ENCODE results near the gene AARS1.
"Not testable (repeated sequence)": the region's sequence is repeated elsewhere in the genome, so short reads cannot be mapped to it uniquely, and the experiment has no call there.

AARS1 gene

DNA sequence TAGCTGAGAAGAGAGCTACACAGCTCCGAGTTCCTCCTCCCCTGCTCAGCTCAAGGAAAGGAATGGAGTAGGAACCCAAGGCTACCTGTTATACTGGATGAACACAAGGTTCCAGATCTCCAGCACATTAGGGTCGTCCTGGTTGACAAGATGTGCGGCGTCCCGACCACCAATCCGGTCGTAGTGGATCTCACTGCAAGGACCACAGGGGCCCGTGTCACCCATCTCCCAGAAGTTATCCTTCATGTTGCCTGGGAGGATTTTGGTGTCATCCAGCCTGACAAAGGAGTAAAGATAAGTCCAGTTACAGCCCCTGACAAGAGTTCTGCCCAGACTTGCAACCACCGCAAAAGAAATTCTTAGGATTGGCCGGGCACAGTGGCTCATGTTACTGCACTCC, 17.6 kb downstream of the AARS1 start:
- DNase-seq (ENCODE audit: low read depth in 2 of 2), result no peak

- no peak for DNase-seq (ENCODE audit: low read depth in 2 of 2)
These were observed 19.1 kb downstream of the AARS1 start for GRCh38 chr16:70270176-70270575.

DNA sequence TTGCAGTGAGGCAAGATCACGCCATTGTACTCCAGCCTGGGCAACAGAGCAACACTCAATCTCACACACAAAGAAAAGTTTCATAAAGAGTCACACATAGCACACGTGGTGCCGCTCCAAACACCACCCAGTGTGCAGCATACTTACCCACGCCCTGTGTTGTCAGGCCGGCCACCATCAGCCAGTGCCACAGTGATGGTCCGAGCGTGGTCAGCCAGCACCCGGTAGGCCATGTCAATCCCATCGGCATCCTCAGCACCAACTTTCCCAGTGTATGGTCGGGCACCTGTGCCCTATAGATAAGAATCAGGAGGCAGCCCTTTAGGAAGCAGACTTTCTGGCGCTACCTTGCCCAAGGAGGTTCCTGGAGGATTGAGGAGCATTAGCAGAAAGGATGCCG, 19.8 kb downstream of the AARS1 start:
- no peak for DNase-seq (ENCODE audit: low read depth in 2 of 2)

- DNase-seq (ENCODE audit: low read depth in 2 of 2), result not testable (repeated sequence)
These were observed 21.4 kb downstream of the AARS1 start for GRCh38 chr16:70267922-70268321.

- DNase-seq (ENCODE audit: low read depth in 2 of 2), result no peak
These were observed 21.8 kb downstream of the AARS1 start for GRCh38 chr16:70267516-70267915.

DNA sequence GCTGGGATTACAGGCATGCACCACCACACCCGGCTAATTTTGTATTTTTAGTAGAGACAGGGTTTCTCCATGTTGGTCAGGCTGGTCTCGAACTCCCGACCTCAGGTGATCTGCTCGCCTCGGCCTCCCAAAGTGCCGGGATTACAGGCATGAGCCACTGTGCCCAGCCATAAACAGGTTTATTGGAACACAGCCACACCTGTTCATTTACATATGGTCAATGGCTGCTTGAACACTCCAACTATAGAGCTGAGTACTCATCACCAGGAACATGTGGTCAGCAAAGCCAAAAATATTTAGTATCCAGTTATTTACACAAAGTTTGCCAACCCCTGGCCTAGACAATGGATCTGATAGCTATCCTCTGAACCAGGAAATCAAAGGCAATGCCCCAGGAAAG, 29.4 kb downstream of the AARS1 start:
- not testable (repeated sequence) for DNase-seq (ENCODE audit: low read depth in 2 of 2)

DNA sequence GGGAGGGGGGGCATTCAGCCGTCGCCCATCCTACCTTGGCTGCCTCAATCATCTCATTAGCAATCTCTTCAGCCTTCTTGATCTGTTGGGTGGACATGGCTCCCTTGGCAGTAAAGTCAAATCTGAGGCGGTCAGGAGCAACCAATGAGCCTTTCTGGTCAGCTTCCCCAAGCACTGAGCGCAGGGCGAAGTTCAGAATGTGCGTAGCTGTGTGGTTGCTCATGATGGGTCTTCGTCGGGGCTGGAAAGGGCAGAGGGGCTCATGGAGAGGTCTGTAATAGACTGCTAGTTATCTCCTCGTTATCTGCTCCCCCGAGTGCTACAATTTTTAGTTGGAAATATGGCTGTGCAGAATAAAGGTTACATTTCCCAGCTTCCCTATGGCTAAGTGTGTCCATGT, 30.4 kb downstream of the AARS1 start:
- DNase-seq (ENCODE audit: low read depth in 2 of 2), result no peak

DNA sequence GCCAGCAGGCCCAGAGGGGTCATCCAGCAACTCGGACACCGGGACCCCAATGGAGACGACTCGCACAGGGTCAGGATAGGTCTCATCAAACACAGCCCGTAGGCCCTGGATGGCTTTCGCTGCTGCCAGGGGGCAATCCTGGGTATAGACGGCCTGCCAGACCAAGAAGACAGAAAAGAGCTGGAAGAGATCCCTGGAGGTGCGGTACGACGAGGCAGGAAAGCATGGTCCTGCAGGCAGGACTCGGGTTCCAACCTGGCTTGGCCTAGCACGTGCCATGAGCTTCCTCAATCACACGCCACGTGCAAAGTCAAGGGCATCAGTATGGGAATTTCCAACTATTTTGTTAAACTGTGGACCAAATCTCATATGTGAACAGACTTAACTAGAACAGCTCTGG, 31.2 kb downstream of the AARS1 start:
- DNase-seq (ENCODE audit: low read depth in 2 of 2), result no peak

DNA sequence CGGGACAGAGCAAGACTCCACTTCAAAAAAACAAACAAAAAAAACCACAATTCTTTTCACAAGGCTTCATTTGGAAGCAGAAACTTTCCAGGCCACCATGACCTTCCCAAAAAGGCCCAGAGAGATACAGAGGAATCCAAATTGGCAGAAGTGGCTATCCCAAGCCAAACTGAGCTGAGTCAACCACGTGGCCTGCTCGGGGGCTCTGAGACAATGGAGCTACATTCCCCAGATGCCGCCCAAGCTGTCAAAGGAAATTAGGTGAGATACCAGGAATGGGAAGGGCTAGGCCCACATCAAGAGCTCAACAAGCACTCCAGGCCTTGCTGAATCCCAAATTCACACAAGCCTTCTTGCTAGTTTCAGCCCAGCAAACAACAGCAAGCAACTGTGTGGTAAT, 31.9 kb downstream of the AARS1 start:
- no peak for DNase-seq (ENCODE audit: low read depth in 2 of 2)

- no peak for DNase-seq (ENCODE audit: low read depth in 2 of 2)
These were observed 33.7 kb downstream of the AARS1 start for GRCh38 chr16:70255574-70255973.

GRCh38 chr16:70254965-70255286, 34.4 kb downstream of the AARS1 start:
- no peak for DNase-seq (ENCODE audit: low read depth in 2 of 2)

DNA sequence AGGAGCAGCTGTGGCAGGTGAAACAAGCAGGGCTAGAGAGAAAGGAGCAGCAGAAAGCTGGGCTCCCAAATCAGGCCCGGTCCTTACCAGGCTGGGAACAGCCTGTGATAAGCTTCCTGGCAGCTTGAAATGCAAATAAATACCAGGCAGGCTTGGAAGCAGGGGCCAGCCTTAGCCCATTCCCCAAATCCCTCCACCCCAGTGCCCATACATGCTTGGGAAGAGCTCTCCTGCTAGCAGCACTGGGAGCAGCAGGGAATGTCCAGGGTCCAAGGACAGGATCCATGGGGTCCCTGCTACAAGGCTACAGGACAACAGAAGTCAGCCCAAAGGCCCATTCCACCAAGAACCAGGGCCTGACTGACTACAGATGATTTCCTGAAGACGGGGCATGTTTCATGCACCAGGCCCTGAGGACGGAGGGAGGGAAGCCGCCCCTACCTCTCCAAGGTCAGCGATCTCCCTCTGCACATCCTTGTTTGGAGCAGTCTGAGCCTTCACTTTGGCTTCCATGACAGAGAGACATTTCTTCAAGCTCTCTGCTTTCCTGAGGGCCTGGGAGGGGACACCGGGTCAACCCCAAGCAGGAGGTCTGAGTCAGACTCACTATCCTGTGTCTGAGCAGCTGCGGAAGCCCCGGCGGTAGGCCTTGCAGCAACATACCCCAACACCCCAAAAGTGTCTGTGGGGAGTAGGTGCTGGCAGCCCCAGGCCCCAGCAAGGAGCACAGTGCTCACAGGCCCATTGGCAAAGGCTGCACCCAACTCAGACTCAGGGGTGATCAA, 34.9 kb downstream of the AARS1 start:
- no peak for DNase-seq (ENCODE audit: low read depth in 2 of 2)

DNA sequence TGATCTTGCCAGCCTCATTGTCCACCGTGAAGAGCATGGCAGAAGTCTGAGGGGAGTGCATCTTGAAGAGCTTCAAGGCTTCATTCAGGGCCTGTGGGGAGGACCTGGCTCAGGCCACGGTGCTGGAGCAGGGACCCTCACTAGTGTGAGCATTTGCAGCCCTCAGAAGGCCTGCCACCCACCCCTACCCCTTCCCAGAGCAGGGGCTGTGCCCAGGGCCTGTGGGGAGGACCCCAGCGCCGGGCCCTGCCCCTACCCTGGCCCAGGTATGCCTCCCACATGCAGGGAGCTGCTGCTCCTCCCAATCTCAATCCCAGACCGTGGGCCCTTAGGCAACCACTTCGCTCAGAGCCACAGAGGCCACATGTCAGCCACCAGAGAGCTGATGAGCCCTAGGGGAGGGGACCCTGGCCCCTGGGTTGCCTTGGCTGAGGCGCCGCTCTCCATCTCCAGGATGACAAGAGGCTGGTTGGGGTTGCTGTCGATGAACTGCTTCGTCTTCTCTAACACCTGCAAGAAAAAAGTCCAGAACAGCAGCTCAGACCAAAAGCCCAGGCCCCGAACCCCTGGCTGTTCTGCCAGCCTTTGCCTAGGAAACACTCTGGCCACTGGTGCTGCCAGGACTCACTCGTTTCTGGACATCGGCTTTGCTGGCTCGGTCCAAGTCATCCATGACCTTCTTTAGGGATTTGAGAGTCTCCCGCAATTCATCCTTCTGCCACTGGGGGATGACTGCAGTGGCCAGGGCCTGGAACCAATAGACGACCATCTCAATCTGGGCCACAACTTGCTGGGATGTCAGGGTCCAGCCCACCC, 35.8 kb downstream of the AARS1 start:
- no peak for DNase-seq (ENCODE audit: low read depth in 2 of 2)

DNA sequence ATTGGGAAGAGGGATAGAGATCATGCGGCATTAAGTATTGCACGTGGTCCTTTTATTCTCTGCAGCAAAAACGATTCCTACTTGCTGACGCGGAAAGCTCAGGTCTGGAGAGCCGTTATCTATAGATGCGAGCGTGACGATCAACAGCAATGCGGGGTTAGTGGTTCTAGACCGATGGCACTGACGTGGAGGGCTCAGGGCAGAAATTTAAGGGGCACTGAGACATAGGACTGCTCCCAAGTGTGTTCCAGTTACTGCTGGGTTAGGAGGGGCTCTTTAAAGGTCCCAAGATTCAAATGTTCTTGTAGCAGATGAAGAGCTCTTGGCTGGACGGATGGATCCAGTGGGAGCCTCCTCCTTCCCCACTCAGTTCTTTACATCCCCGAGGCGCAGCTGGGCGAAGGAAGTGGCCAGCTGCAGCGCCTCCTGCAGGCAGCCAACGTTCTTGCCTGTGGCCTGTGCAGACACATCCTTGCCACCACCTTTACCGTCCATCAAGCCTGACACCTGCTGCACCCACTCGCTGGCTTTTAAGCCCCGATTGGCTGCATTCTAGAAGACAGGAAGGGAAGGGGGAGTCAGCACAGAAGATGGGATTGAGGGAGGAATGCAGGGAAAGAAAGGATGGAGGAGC, 36.8 kb downstream of the AARS1 start:
- no peak for DNase-seq (ENCODE audit: low read depth in 2 of 2)

DNA sequence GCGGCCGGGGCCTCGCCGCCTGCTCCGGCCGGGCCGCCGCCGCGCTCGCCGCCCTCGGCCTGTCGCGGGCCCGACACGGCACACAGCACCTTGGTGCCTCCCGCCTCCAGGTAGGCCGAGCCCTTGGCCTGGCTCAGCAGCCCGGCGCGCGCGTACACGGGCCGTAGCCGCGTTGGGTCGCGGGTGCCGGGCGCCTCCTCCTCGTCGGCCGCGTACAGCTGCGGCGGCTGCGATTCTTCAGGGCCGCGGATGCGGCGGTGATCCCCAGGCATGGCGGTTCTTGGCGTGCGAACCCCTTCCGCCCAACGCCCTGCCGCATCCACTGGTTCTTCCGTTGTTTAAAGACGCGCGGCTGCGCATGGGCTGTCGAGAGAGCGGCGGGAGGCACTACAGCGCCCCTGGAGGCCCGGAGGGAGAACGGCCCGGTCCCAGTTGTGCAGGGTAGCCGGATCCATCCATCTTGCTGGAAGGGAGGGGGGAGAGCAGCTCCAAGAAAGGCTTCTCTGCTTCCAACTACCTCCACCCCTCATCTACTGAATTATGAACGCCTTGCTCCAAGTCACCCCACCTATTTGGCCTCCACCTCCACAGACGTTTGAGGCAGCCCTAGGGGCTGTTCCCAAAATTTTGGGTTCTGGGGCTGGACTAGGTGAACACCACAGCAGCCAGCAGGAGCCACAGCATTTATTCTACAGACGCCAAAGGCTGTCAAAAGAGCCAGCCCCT, 37.5 kb downstream of the AARS1 start, which contains the start of gene EXOSC6:
Gene EXOSC6, minus strand, starts transcription at position 312 of the 726 bp plus-strand sequence. Its CDS starts 40 bp downstream, at position 272.
- peak; percentile 85 to 86 for DNase-seq (ENCODE audit: low read depth in 2 of 2)

DNA sequence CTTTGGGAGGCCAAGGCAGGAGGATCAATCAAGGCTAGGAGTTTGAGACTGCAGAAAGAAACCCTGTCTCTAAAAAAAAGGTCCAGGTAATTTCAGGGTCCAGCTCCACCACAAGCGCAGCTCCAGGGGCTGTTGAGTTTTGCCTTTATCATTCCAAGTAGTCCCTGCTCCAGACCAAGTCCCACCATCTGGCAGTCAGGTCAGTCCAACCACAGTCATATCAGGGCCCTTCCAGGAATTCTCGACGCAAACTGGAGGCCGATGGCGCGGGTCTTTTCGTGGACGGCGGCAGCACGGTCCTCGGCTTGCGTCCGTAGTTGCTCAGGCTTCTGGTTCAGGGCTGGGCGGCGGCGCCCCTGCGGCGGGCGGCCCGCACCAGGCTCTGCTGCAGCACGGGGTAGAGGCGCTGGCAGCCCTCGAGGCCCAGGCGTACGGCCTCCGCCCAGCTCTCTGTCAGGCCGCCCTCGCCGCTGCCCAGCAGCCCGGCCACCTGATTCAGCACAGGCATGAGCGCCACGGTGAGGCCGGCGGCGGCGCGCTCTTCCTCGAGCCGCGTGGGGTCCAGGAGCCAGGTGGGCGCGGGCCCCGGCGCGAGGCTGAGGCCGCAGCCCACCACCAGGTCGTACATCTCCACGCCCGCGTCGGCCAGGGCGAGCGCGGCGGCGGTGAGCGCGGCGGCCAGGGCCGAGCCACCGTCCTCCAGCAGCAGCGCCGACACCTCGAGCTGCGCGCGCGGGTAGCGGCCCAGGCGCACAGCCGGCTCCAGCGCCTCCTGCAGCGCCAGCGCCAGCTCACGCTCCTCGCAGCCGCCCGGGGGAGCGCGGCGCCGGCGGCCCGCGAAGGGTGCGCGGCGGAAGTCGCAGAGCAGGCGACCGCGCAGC, 38.3 kb downstream of the AARS1 start:
- DNase-seq (ENCODE audit: low read depth in 2 of 2), result no peak

DNA sequence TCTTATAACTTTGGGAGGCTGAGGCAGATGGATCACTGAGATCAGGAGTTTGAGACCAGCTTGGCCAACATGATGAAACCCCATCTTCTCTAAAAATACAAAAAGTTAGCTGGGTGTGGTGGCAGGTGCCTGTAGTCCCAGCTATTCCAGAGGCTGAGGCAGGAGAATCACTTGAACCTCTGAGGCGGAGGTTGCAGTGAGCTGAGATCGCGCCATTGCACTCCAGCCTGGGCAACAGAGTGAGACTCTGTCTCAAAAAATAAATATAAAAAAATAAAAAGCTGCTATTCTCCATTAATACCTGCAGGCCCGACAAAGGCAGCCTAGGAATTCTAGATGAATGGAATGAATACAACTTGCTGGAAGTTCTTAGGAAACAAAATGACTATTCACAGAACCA, 39.6 kb downstream of the AARS1 start:
- not testable (repeated sequence) for DNase-seq (ENCODE audit: low read depth in 2 of 2)

GRCh38 chr16:70238773-70239172, 50.5 kb downstream of the AARS1 start:
- not testable (repeated sequence) for DNase-seq (ENCODE audit: low read depth in 2 of 2)

GRCh38 chr16:70231831-70232230, 57.5 kb downstream of the AARS1 start:
- DNase-seq (ENCODE audit: low read depth in 2 of 2), result not testable (repeated sequence)

DNA sequence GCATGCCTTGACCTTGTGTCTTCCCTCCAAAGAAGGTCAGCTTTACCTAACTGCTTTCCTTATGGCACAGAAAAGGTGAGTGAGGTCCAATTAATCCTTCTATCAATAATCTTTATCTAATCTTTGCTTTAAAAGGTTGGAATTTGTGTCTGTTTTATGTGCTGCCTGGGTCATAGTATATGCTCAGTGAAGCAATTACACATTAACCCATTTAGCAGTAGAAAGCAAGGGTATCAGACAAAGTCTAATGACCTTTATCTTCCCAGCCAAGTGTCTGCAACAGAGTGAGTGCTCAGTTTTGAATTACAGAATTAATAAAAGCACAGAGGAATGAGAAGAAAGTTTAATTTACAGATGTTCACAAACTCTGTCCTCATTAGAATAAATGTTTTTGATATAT, 63.3 kb downstream of the AARS1 start:
- DNase-seq (ENCODE audit: low read depth in 2 of 2), result not testable (repeated sequence)

GRCh38 chr16:70225430-70225829, 63.9 kb downstream of the AARS1 start:
- not testable (repeated sequence) for DNase-seq (ENCODE audit: low read depth in 2 of 2)
